Trophoblast cell (in vitro differentiated cells and primary cell): ENCODE results near the gene WDR26.

Source experiments
- DNase-seq, 2 donors: peaks; one replicate each; pipeline ENCODE4 v3.0.0-alpha.2; 2016
- H2AFZ ChIP-seq: 2 replicates; pipeline ENCODE4 v1.6.1; 2013; ENCODE audit warnings: low read length, moderate library complexity, mild to moderate bottlenecking; ENCODE audit not compliant: insufficient read depth, poor library complexity
- H2AK5ac ChIP-seq: 2 replicates; pipeline ENCODE4 v1.6.1; 2013; ENCODE audit warnings: mild to moderate bottlenecking, low read length
- H2BK120ac ChIP-seq: 2 replicates; pipeline ENCODE4 v1.6.1; 2013; ENCODE audit warnings: low read length, mild to moderate bottlenecking, moderate library complexity; ENCODE audit not compliant: insufficient read depth, poor library complexity
- H2BK12ac ChIP-seq: 2 replicates; pipeline ENCODE4 v1.6.1; 2013; ENCODE audit warnings: mild to moderate bottlenecking, low read length, moderate library complexity
- H2BK5ac ChIP-seq: 2 replicates; pipeline ENCODE4 v1.6.1; 2013; ENCODE audit warnings: low read length, low read depth, moderate library complexity, mild to moderate bottlenecking; ENCODE audit not compliant: poor library complexity
- H3K14ac ChIP-seq: 2 replicates; pipeline ENCODE4 v1.6.1; 2013; ENCODE audit warnings: mild to moderate bottlenecking, low read length
- H3K18ac ChIP-seq: 2 replicates; pipeline ENCODE4 v1.6.1; 2013; ENCODE audit warnings: mild to moderate bottlenecking, low read length
- H3K23ac ChIP-seq: 2 replicates; pipeline ENCODE4 v1.6.1; 2013; ENCODE audit warnings: low read length
- H3K27ac ChIP-seq: 2 replicates; pipeline ENCODE4 v1.5.1; 2013; ENCODE audit warnings: low read depth, mild to moderate bottlenecking, inconsistent platforms, low read length, moderate library complexity
- H3K27me3 ChIP-seq: 2 replicates; pipeline ENCODE4 v1.6.1; 2013; ENCODE audit warnings: inconsistent platforms, mild to moderate bottlenecking, low read length, moderate library complexity; ENCODE audit not compliant: insufficient read depth
- H3K36me3 ChIP-seq, 2 experiments: 1 replicate in 1 of 2; 2 replicates in 1 of 2; pipeline ENCODE4 v1.6.1; 2013; ENCODE audit warnings: low read length in 2 of 2, mild to moderate bottlenecking in 2 of 2, moderate library complexity in 1 of 2; ENCODE audit not compliant: insufficient read depth in 2 of 2, control insufficient read depth in 1 of 2
- H3K4ac ChIP-seq: 2 replicates; pipeline ENCODE4 v1.6.1; 2013; ENCODE audit warnings: low read depth, mild to moderate bottlenecking, low read length, moderate library complexity
- H3K4me1 ChIP-seq, 2 experiments: 1 replicate in 1 of 2; 2 replicates in 1 of 2; pipeline ENCODE4 v1.6.1; 2013; ENCODE audit warnings: low read length in 2 of 2, mild to moderate bottlenecking in 2 of 2, moderate library complexity in 1 of 2; ENCODE audit not compliant: insufficient read depth in 2 of 2, control insufficient read depth in 1 of 2
- H3K4me2 ChIP-seq: 2 replicates; pipeline ENCODE4 v1.6.1; 2013; ENCODE audit warnings: inconsistent platforms, mild to moderate bottlenecking, low read length, moderate library complexity
- H3K4me3 ChIP-seq: 2 replicates; pipeline ENCODE4 v1.5.1; 2013; ENCODE audit warnings: mild to moderate bottlenecking, low read depth, low read length, inconsistent platforms
- H3K79me1 ChIP-seq: one replicate; pipeline ENCODE4 v1.6.1; 2013; ENCODE audit warnings: low read length
- H3K79me2 ChIP-seq: 2 replicates; pipeline ENCODE4 v1.6.1; 2013; ENCODE audit warnings: low read length, mild to moderate bottlenecking; ENCODE audit not compliant: control insufficient read depth, insufficient read depth, poor library complexity
- H3K9ac ChIP-seq: 2 replicates; pipeline ENCODE4 v1.6.1; 2013; ENCODE audit warnings: mild to moderate bottlenecking, low read length
- H3K9me3 ChIP-seq: 2 replicates; pipeline ENCODE4 v1.6.1; 2013; ENCODE audit warnings: low read depth, mild to moderate bottlenecking, control low read depth, inconsistent platforms, low read length; ENCODE audit not compliant: insufficient read depth
- H4K12ac ChIP-seq: 2 replicates; pipeline ENCODE4 v1.6.1; 2013; ENCODE audit warnings: low read depth, mild to moderate bottlenecking, low read length, moderate library complexity
- H4K8ac ChIP-seq: 2 replicates; pipeline ENCODE4 v1.6.1; 2013; ENCODE audit warnings: low read depth, mild to moderate bottlenecking, low read length, moderate library complexity
- H4K91ac ChIP-seq: one replicate; pipeline ENCODE4 v1.6.1; 2013; ENCODE audit warnings: low read depth, mild to moderate bottlenecking, low read length, moderate library complexity
- WGBS: extraction: QIAGEN DNeasy Blood & Tissue Kit; methylation state at CpG from one replicate; pipeline ENCODE4 v1.1.7; 2013; ENCODE audit warnings: missing lambda C conversion rate; ENCODE audit not compliant: insufficient read length, insufficient coverage; ENCODE audit errors: extremely low coverage; 5-methylcytosine and 5-hydroxymethylcytosine counted together

Gene WDR26

DNA sequence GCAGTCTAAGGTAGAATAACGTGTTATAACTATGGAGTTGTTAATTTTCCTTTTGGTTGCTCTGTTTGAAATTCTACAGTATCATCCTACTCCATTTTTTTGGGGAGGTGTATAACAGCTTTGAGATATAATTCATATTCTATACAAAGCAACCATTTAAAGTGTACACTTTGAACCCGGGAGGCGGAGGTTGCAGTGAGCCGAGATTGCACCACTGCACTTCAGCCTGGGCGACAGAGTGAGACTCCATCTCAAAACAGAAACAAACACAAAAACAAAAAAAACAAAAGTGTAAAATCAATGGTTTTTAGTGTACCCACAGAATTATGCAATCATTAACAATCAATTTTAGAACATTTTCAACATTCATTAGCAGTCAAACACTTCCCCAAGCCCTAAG is 44.1 kb downstream of the WDR26 start:
- no peak for DNase-seq
- H4K8ac ChIP-seq: no peak overlapping the region
- no peak overlapping the region for H3K14ac ChIP-seq
- H3K79me1 ChIP-seq: no peaks in the 10 kb centered on the region
- no CpG with 5 or more reads among the region's 5 CpGs for WGBS
- H2AK5ac ChIP-seq: no peak overlapping the region
- no peak overlapping the region for H4K91ac ChIP-seq
- no peak overlapping the region for H3K9ac ChIP-seq
- no peak overlapping the region for H2BK12ac ChIP-seq
- H2BK120ac ChIP-seq: no peak overlapping the region
- H2BK5ac ChIP-seq: no peak overlapping the region
- H3K4me2 ChIP-seq: no peak overlapping the region
- H3K27ac ChIP-seq: no peak overlapping the region
- no peak overlapping the region for H3K23ac ChIP-seq
- no peak overlapping the region for H3K4ac ChIP-seq
- no peaks in the 10 kb centered on the region for H3K9me3 ChIP-seq
- no peak overlapping the region for H3K18ac ChIP-seq
- peaks cover 17 to 24% of the 10 kb centered on the region in 2 experiments for H3K36me3 ChIP-seq
- H4K12ac ChIP-seq: no peak overlapping the region
- no peaks in the 10 kb centered on the region for H3K79me2 ChIP-seq
- H3K27me3 ChIP-seq: no peaks in the 10 kb centered on the region
- no peaks in the 10 kb centered on the region for H3K4me1 ChIP-seq
- H2AFZ ChIP-seq: no peak overlapping the region
- H3K4me3 ChIP-seq: no peak overlapping the region

DNA sequence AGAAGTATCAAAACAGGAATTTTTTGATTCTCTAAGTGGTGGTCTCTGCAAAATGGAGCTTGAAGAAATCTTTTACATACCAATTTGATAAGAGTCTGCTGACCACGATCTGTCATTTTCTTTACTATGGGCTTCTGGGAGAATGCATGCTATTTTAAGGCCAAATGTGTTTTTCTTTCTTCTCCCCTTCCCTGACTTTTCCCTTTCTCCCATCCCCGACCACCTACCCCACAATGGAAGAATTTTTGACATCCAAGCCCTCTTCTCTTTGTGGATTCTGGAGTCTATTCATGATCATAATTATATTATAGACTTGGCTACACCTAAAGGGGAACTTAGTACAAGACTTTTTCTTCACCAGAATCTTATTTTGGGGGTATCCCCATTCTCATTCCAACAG is 46.7 kb downstream of the WDR26 start:
- Histone ChIP-seq H4K91ac (no peak overlapping the region), H3K23ac (no peak overlapping the region), H4K8ac (no peak overlapping the region), H2BK120ac (no peak overlapping the region), H3K14ac (no peak overlapping the region), H3K4ac (no peak overlapping the region), H3K9ac (no peak overlapping the region), H3K18ac (no peak overlapping the region), H3K36me3 (peaks cover 11 to 16% of the 10 kb centered on the region in 2 experiments), H3K4me2 (no peak overlapping the region), H3K4me1 (no peaks in the 10 kb centered on the region), H2AK5ac (no peak overlapping the region), H3K9me3 (no peaks in the 10 kb centered on the region), H2AFZ (no peak overlapping the region), H3K27ac (no peak overlapping the region), H2BK12ac (no peak overlapping the region), H3K79me1 (no peaks in the 10 kb centered on the region), H4K12ac (no peak overlapping the region), H3K4me3 (no peak overlapping the region), H2BK5ac (no peak overlapping the region), H3K79me2 (no peaks in the 10 kb centered on the region), H3K27me3 (no peaks in the 10 kb centered on the region)
- WGBS: no CpG with 5 or more reads among the region's 2 CpGs
- DNase-seq: peak in 1 of 2 donors; percentile 62

DNA sequence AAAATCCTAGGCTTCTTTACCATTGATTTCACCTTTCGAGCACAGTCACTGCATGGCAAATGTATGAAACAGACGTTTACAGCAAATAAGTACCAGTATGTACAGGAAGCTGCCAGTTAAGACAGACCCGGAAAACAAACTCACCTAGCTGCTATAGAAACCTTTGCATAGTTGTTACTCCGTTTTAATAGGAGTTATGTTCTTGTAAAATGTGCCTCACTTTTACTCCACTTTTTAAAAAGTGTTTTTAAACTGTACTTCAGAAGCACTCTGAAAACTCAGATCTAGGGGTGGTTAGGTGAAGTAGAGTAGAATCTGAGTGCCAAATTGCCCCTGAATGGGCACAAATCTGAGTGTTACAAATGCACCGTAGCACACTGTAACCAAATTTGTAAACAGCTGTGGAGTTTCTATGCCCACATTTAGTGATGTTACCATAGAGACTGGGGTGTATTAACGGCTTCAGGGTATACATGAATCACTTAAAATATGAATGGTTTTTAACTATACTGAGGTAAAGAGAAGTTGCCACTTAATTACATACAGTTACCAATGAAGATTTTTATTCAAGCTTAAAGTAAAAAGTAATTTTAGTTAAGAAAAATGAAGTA is 47.2 kb downstream of the WDR26 start:
- Histone ChIP-seq H3K27ac (no peak overlapping the region), H3K4me3 (no peak overlapping the region), H3K4me1 (no peaks in the 10 kb centered on the region), H3K23ac (no peak overlapping the region), H3K18ac (no peak overlapping the region), H4K91ac (no peak overlapping the region), H3K4me2 (no peak overlapping the region), H2AFZ (no peak overlapping the region), H2BK5ac (no peak overlapping the region), H3K27me3 (no peaks in the 10 kb centered on the region), H3K79me1 (no peaks in the 10 kb centered on the region), H3K9ac (no peak overlapping the region), H2BK12ac (no peak overlapping the region), H2AK5ac (no peak overlapping the region), H3K9me3 (no peaks in the 10 kb centered on the region), H4K8ac (no peak overlapping the region), H3K14ac (no peak overlapping the region), H3K79me2 (no peaks in the 10 kb centered on the region), H3K36me3 (peaks cover 11 to 16% of the 10 kb centered on the region in 2 experiments), H2BK120ac (no peak overlapping the region), H3K4ac (no peak overlapping the region), H4K12ac (no peak overlapping the region)
- DNase-seq: peak; percentile 58 to 84
- WGBS: no CpG with 5 or more reads among the region's 6 CpGs

GRCh38 chr1:224383218-224383617 is 51.4 kb downstream of the WDR26 start:
- H3K27me3 ChIP-seq: no peaks in the 10 kb centered on the region
- no peaks in the 10 kb centered on the region for H3K79me1 ChIP-seq
- WGBS: no CpG with 5 or more reads among the region's 3 CpGs
- no peak overlapping the region for H4K8ac ChIP-seq
- no peak overlapping the region for H4K12ac ChIP-seq
- no peak overlapping the region for H3K4ac ChIP-seq
- H4K91ac ChIP-seq: no peak overlapping the region
- no peak overlapping the region for H2BK5ac ChIP-seq
- H3K23ac ChIP-seq: no peak overlapping the region
- no peak overlapping the region for H3K27ac ChIP-seq
- H2BK120ac ChIP-seq: no peak overlapping the region
- DNase-seq: no peak
- H3K4me1 ChIP-seq: no peaks in the 10 kb centered on the region
- H3K79me2 ChIP-seq: no peaks in the 10 kb centered on the region
- no peak overlapping the region for H3K4me2 ChIP-seq
- H3K18ac ChIP-seq: no peak overlapping the region
- no peak overlapping the region for H3K4me3 ChIP-seq
- no peak overlapping the region for H2AFZ ChIP-seq
- H3K14ac ChIP-seq: no peak overlapping the region
- H2BK12ac ChIP-seq: no peak overlapping the region
- no peak overlapping the region for H2AK5ac ChIP-seq
- H3K9ac ChIP-seq: no peak overlapping the region
- no peaks in the 10 kb centered on the region for H3K9me3 ChIP-seq
- peaks cover 0 to 2% of the 10 kb centered on the region in 2 experiments for H3K36me3 ChIP-seq
